ENCODE measurements around the gene MTTP.

The MTTP gene

GRCh38 chr4:99593781-99594641 lies 19.4 kb downstream of the MTTP start:
- no peak for FAIRE-seq

- no peak for FAIRE-seq
These were observed 20.2 kb downstream of the MTTP start for GRCh38 chr4:99594818-99595217.

GRCh38 chr4:99606716-99607115 lies 32.1 kb downstream of the MTTP start:
- no peak for FAIRE-seq

DNA sequence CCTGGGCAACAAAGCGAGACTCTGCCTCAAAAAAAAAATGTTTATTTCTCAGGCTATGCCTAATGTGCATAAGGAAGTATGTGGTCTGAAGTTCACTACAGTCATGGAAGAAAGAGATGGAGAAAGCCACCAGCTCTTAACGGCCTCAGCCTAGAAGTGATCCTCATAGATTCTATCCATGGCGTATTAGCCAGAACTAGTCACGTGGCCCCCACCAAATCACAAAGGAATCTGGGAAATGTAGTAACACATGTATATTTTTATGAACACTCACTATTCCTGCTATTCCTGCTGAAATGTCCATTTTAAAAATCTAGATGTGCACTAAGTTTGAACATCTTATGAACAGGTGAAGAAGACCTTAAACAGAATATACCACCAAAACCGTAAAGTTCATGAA lies 33.8 kb downstream of the MTTP start:
- no peak for FAIRE-seq

DNA sequence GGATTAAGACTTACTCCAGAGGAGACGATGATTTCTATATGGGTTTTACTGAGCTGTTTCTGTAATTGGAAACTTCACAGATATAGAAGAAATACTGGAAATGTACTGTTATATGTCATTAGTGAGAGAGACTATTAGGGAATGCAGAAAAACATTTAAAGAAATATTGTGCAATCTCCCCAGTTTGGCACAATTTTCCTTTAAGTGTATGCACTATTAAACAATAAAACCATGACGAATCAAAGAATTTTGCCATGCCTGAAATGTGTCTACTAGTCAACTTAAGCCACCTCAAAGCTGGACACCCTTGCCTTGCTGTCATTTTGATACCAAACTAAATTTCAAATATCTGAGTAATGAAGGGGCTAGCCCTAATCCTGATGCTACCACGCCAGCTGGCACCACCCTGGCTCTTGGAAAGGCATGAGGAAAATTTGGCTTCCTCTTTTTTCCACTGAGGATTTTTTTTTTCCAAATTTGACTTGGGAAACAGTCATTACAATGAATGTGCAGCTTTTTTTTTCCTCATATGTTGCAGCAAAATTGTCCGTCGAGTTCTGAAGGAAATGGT lies 36.1 kb downstream of the MTTP start:
- FAIRE-seq = no peak

DNA sequence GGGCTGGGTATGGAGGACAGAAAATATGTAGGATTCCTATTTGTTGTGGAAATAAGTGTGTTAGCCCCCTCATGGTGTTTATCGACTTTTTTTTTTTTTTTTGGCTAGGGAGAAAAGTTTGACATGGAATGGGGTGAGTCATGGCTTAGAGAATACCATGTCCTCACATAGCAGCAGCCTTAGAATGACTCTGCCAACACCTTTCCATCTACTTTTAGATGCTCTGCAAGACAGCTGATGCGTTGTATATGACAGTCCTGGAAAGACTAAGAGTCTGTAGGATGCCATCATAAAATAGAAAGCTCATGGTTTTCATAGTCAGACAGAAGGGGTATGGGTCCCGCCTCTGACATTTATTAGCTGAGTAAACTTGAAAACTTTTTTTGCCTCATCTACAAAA lies 37.7 kb downstream of the MTTP start:
- no peak for FAIRE-seq

GRCh38 chr4:99612704-99613103 lies 38.1 kb downstream of the MTTP start:
- no peak for FAIRE-seq

- FAIRE-seq = no peak
These were observed 39.9 kb downstream of the MTTP start for GRCh38 chr4:99614491-99614890.

DNA sequence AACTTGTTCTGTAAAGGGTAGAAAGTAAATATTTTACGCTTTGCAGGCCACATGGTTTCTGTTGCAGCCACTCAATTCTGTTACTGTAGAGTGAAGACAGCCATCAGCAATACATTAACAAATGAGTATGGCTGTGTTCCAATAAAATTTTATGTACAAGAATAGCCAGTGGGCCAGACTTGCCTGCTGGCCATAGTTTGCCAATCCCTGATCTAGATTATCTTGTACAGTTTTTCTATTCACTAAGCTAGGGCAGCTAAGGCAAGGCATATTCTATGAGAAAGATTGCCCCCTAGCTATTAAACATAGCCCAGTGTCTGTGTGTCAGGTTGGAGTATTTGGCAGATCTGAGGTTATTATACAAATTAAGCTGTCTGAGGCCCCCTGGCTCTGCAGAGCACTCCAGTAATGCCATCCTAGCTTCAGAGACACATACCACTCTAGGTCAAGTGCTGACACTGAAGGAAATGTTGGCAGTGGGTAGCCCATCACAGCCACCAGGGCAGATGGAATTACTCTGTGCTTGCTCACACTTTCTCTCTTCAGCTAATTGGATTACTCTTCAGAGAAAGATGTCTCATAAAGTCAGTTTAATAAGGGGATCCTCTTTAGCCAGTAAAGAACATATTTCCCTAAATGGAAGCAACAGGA lies 40.7 kb downstream of the MTTP start:
- FAIRE-seq = no peak

DNA sequence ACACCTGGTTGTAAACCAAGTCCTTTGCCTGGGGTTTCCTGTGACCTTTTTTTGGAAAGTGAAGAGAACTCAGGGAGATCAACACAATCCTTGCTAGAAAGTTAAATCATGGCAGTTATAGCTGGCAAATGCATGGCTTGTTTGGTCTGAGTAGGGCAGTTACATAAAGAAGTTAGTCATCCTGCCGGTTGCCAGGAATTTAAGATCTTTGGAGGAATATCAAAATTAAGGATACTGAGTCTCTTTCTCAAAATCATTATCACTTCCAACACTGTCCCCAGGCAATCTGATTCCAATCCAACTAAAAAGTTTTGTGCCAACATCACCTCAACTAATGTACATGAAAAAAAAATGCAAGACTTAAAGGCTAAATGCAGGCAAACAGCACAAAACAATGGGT lies 42.8 kb downstream of the MTTP start:
- no peak for FAIRE-seq

DNA sequence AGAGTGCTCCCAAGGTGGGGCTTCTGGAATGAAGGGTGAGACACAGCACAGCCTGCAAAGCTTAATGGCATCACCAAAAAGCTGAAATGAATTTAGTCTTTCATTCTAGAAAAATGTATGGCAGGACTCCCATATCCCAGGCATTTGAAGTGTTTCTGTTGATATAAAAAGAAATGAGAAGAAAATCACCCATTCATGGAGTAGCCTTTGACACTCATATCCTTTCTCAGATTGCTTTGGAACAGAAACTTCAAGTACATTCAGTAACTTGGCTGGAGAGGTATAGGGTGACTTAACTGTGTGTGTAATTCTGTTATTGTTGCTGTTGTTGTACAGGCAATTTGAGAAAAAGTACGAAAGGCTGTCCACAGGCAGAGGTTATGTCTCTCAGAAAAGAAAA lies 47.7 kb downstream of the MTTP start:
- no peak for FAIRE-seq

- no peak for FAIRE-seq
These were observed 49.6 kb downstream of the MTTP start for GRCh38 chr4:99624141-99624719.

GRCh38 chr4:99625369-99625768 lies 50.7 kb downstream of the MTTP start:
- FAIRE-seq = no peak

DNA sequence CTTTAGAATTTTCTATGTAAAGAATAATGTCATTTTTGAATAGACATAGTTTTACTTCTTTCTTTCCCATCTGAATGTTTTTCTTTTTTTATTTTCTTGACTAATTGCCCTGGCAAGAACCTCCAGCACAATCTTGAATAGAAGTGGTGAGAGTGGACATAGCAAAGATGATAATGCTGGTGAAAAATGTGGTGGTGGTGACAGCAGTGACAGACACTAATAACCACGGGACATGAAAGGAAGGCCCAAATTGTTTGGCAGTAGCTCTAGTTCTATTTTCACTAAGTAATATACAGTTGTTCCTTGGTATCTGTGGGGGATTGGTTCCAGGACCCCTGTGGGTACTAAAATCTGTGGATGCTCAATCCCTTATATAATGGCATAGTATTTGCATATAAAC lies 53.4 kb downstream of the MTTP start:
- FAIRE-seq = no peak

DNA sequence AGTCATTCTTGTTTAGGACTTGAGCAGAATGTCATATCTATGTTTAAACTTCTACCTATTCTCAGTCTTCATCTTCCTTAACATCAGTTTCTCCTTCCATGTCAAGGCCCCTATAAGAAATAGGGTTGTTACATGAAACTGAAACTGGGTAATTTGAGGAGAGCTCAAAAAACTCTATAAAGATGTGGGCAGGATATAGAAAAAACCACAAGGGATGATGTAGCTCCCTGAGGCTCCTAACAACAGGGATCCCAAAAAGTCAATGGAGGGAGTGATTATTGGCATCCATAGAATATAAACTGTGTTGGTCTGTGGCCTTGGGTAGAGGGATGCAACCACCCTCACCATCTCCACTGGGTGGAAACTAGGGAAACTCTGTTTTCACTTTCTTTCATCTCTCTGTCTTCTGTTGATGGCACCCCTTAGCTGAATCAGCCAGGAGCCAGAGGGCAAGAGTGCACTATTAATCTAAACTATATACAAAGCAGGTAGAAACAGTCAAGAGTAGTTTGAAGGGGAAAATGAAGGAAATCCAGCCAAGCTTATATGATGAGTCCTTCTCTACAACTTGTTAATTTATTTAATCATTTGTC lies 55.4 kb downstream of the MTTP start:
- no peak for FAIRE-seq

- FAIRE-seq = no peak
These were observed 56.3 kb downstream of the MTTP start for GRCh38 chr4:99630857-99631360.

GRCh38 chr4:99633772-99634171 lies 59.1 kb downstream of the MTTP start:
- no peak for FAIRE-seq

DNA sequence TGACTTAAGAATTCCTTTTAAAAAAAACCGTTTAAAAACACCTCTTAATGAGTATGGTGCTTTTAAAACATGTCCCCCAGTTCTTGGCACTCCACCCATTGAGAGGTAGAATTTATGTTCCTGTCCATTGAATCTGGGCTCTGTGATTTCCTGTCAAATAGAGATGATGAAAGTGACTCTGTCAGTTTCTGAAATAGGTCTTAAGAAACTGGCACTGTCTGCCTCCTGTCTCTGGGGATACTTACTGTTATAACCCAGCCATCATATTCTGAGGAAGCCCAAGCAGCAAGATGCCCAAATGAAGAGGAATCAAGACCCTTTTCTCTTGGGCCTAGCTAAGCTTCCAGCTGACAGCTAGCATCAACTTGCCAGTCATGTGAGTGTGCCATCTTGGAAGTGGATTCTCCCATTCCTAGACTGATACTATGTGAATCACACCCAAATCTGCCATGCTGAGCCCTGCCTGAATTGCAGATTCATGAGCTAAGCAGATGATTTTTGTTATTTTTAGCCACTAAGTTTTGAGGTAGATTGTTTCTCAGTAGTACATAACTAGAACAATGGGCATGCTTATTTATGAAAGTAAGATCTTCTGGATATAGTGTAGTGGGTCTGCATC lies 60.2 kb downstream of the MTTP start:
- FAIRE-seq = no peak

GRCh38 chr4:99635601-99636000 lies 61.0 kb downstream of the MTTP start:
- FAIRE-seq = no peak

DNA sequence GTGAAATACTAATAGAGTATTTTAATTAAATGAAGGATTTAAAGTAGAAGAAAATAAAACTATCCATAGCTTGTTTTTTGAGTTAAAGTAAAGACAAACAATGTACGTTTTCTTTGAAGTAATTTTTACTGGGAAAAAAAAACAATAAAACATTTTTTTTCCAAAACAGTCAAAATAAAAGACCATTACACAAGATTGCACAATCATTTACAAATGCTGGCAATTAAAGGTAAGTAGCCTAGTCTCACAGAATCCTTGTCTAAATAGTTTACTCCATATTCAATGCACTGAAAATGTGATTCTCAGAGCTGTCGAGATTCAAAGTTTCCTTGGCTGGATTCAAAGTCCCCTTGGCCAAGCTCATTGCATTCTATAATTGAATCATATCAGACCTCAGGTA lies 61.8 kb downstream of the MTTP start:
- no peak for FAIRE-seq

- FAIRE-seq = no peak
These were observed 62.5 kb downstream of the MTTP start for GRCh38 chr4:99637174-99637573.

GRCh38 chr4:99640676-99641075 lies 66.1 kb downstream of the MTTP start:
- no peak for FAIRE-seq
